ENCODE results near the gene MLST8. TPM values are rescaled to one million over a fixed set of nuclear protein-coding genes. Genes with fewer than 3 reads are reported as not detected.

MLST8 gene
- total RNA-seq, 2 experiments from 2014 or later = 22.9 to 26.4 TPM

GRCh38 chr16:2237102-2237482 lies 31.8 kb downstream of the MLST8 start:
- TF ChIP-seq CTCF (IDR thresholded peaks at IDR 0.05) = no peak
- Mint-ChIP-seq H3K27me3 (peaks cover 4% of the 10 kb centered on the region), H3K27ac (no peak overlapping the region), H3K9me3 (no peaks in the 10 kb centered on the region), H3K4me1 (ENCODE audit: low read depth) (no peaks in the 10 kb centered on the region), H3K36me3 (ENCODE audit: low read depth) (peaks cover 13% of the 10 kb centered on the region), H3K4me3 (no peak overlapping the region)
- peaks cover 29% of the 10 kb centered on the region for H3K36me3 ChIP-seq (ENCODE audit: insufficient read depth, low read length)
- H3K4me1 ChIP-seq (ENCODE audit: insufficient read depth, low read length) = peaks cover 11% of the 10 kb centered on the region
- H3K9me3 ChIP-seq (ENCODE audit: control insufficient read depth in 1 of 2, insufficient read depth in 1 of 2, low read length in 2 of 2) = no peaks in the 10 kb centered on the region
- H3K27me3 ChIP-seq (ENCODE audit: control insufficient read depth in 1 of 2, insufficient read depth in 2 of 2, low read length in 2 of 2) = peaks cover 0 to 12% of the 10 kb centered on the region in 2 experiments
- CTCF ChIA-PET = no interaction called here
- POLR2A ChIA-PET = interaction anchor here (1.9 kb wide), 1 partner anchor 11 kb away, joined by 5 read pairs; no protein-coding TSS in a partner anchor
- ATAC-seq (ENCODE audit: poor library complexity) = no peak
- H3K27ac ChIP-seq (ENCODE audit: low read depth in 1 of 2, low read length in 2 of 2) = no peak overlapping the region
- DNase-seq = no peak
- H3K4me3 ChIP-seq (ENCODE audit: low read length) = no peak overlapping the region
- intact Hi-C loops (cut with DNase I, micrococcal nuclease) = no loop called here

DNA sequence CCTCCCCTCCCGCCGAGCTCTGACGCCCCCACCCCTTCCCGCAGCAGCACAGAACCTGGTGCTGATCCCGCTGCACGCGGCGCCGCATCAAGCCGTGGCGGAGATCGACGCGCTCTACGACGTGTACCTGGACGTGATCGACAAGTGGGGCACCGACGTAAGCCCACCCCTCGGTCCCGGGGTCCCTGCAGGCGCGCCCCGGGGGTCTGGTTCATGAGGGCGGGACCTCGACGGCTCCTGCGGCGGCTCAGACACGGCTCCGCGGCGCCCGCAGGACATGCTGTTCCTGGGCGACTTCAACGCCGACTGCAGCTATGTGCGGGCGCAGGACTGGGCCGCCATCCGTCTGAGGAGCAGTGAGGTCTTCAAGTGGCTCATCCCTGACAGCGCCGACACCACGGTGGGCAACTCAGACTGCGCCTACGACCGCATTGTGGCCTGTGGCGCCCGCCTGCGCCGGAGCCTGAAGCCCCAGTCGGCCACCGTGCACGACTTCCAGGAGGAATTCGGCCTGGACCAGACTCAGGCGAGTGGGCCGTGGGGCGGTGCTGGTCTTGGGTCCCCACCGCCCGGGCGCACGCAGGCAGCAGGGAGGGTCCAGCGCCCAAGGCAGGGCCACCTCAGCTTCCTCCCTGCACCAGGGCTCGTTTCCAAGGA lies 32.4 kb downstream of the MLST8 start:
- Mint-ChIP-seq H3K27me3 (peaks cover 4% of the 10 kb centered on the region), H3K9me3 (no peaks in the 10 kb centered on the region), H3K27ac (no peak overlapping the region), H3K36me3 (ENCODE audit: low read depth) (peaks cover 19% of the 10 kb centered on the region), H3K4me3 (no peak overlapping the region), H3K4me1 (ENCODE audit: low read depth) (no peaks in the 10 kb centered on the region)
- H3K4me3 ChIP-seq (ENCODE audit: low read length) = no peak overlapping the region
- no peak for ATAC-seq (ENCODE audit: poor library complexity)
- POLR2A ChIA-PET = interaction anchor here (1.9 kb wide), 1 partner anchor 11 kb away, joined by 5 read pairs; no protein-coding TSS in a partner anchor
- H3K27ac ChIP-seq (ENCODE audit: low read depth in 1 of 2, low read length in 2 of 2) = no peak overlapping the region
- H3K27me3 ChIP-seq (ENCODE audit: control insufficient read depth in 1 of 2, insufficient read depth in 2 of 2, low read length in 2 of 2) = peaks cover 0 to 12% of the 10 kb centered on the region in 2 experiments
- CTCF ChIA-PET = no interaction called here
- no peak for DNase-seq
- H3K9me3 ChIP-seq (ENCODE audit: control insufficient read depth in 1 of 2, insufficient read depth in 1 of 2, low read length in 2 of 2) = no peaks in the 10 kb centered on the region
- H3K36me3 ChIP-seq (ENCODE audit: insufficient read depth, low read length) = peaks cover 29% of the 10 kb centered on the region
- intact Hi-C loops (cut with DNase I, micrococcal nuclease) = no loop called here
- H3K4me1 ChIP-seq (ENCODE audit: insufficient read depth, low read length) = peaks cover 11% of the 10 kb centered on the region
- TF ChIP-seq CTCF (IDR thresholded peaks at IDR 0.05) = no peak

GRCh38 chr16:2238150-2238837 lies 33.0 kb downstream of the MLST8 start:
- no peak for TF ChIP-seq CTCF (IDR thresholded peaks at IDR 0.05)
- Mint-ChIP-seq H3K27ac (no peak overlapping the region), H3K36me3 (ENCODE audit: low read depth) (peaks cover 19% of the 10 kb centered on the region), H3K4me1 (ENCODE audit: low read depth) (no peaks in the 10 kb centered on the region), H3K4me3 (no peak overlapping the region), H3K9me3 (no peaks in the 10 kb centered on the region), H3K27me3 (peaks cover 4% of the 10 kb centered on the region)
- CTCF ChIA-PET = no interaction called here
- H3K4me3 ChIP-seq (ENCODE audit: low read length) = no peak overlapping the region
- H3K4me1 ChIP-seq (ENCODE audit: insufficient read depth, low read length) = peaks cover 11% of the 10 kb centered on the region
- H3K9me3 ChIP-seq (ENCODE audit: control insufficient read depth in 1 of 2, insufficient read depth in 1 of 2, low read length in 2 of 2) = no peaks in the 10 kb centered on the region
- POLR2A ChIA-PET = interaction anchor here (1.0 kb wide), 1 partner anchor 13 kb away, joined by 3 read pairs; the partner anchor contains the start of gene ECI1
- peaks cover 29% of the 10 kb centered on the region for H3K36me3 ChIP-seq (ENCODE audit: insufficient read depth, low read length)
- no peak overlapping the region for H3K27ac ChIP-seq (ENCODE audit: low read depth in 1 of 2, low read length in 2 of 2)
- peaks cover 0 to 12% of the 10 kb centered on the region in 2 experiments for H3K27me3 ChIP-seq (ENCODE audit: control insufficient read depth in 1 of 2, insufficient read depth in 2 of 2, low read length in 2 of 2)
- intact Hi-C loops (cut with DNase I, micrococcal nuclease) = no loop called here
- no peak for DNase-seq
- ATAC-seq (ENCODE audit: poor library complexity) = no peak
